ENCODE results near the gene MAPK8. TPM values are rescaled to one million over a fixed set of nuclear protein-coding genes. Genes with fewer than 3 reads are reported as not detected.
A peak's percentile ranks its signal among the peaks of the same experiment; 100 is the strongest.
"Not testable (repeated sequence)": the region's sequence is repeated elsewhere in the genome, so short reads cannot be mapped to it uniquely, and the experiment has no call there.

MAPK8 gene
- total RNA-seq (2014; rRNA removed; shearing (Covaris generic)) = 56.1 and 111 TPM in 2 replicates

DNA sequence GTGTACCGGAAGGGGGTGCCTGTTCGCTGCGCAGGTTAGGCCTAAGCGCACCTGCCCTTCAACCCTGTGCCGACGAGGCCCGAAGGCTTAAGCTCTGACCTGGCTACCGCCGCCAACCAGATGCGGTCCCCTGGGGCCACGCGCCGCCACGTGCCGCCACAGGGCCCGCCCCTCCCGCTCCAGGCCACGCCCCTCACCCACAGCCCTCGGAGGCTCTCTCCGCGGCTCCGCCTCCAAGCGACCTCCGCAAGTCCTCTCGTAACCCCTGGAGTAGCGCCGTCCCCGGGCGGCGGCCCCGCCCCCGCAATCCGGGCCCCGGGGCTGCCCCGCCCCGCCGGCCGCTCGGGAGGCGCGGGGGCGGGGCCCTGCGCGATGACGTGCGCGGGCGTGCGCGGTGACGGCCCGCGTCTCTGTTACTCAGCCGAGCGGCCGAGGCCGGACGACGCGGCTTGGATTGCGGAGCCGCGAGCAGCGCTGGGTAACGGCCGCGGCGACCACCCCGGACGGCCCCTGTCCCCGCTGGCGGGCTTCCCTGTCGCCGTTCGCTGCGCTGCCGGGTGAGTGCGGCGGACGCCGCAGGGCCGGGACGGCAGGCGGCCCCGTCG, at the start of gene MAPK8:
MAPK8 (plus strand) TSS at position 413 of the 605 bp plus-strand sequence. CDS start 94,984 bp downstream, outside the sequence.
- Histone ChIP-seq H3K4me3 (peak within 1 kb of the TSS; percentile 100), H3K27me3 (replicated peaks) (no peaks in the 10 kb centered on the region), H3K4me1 (replicated peaks) (peaks cover 36% of the 10 kb centered on the region), H3K36me3 (peaks cover 16% of the 10 kb centered on the region), H3K9me3 (replicated peaks) (no peaks in the 10 kb centered on the region), H3K27ac (peak within 1 kb of the TSS; percentile 98)
- peak; percentile 86 to 89 for DNase-seq (ENCODE audit: low read depth in 1 of 2, low spot score in 2 of 2)

DNA sequence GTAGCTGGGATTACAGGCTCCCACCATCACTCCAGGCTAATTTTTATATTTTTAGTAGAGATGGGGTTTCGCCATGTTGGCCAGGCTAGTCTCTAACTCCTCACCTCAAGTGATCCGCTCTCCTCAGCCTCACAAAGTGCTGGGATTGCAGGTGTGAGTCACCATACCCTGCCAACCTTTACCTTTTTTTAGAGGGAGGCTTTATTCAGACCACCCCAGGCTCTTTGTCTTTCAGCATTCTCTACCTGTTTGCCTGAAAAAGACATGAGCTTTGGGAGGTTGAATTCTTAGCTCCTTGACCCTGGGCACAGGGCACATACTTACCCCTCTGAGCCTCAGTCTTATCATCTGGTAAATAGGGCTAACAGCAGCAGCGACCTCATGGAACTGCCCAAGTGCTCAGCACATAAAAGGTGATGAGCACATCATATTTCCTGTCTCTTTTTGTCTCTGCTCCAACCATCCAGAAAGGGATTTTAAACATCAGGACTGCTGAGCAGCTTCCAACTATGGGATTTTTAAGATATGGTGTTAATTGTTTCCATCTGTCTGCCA, 49.0 kb upstream of the MAPK8 start:
- no peak for DNase-seq (ENCODE audit: low read depth in 1 of 2, low spot score in 2 of 2)
- Histone ChIP-seq H3K27ac (no peak overlapping the region), H3K4me3 (no peak overlapping the region), H3K9me3 (replicated peaks) (no peaks in the 10 kb centered on the region), H3K27me3 (replicated peaks) (peaks cover 5% of the 10 kb centered on the region; the same call in 1 of the 2 replicates), H3K36me3 (no peaks in the 10 kb centered on the region), H3K4me1 (replicated peaks) (peaks cover 14% of the 10 kb centered on the region)

DNA sequence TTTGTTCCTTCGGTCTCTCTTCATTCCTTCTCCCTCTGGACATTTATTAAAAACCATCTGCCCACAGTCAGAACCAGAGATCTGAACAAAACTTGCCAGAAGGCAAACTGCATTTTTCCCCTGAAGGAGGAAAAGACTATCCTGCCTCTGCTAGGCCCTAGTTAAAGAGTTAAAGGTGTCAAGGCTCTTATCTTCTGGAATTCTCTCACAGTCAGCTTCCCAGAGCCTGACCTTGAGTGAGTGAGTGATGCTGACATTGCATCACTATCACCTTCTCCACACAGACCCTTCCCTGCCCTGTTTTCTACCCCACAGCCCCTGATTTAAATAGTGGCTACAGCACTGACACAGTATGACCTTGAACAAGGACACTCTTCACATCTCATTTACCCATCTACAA, 48.4 kb upstream of the MAPK8 start:
- Histone ChIP-seq H3K27me3 (replicated peaks) (peaks cover 5% of the 10 kb centered on the region), H3K36me3 (no peaks in the 10 kb centered on the region), H3K4me1 (replicated peaks) (peaks cover 14% of the 10 kb centered on the region), H3K27ac (no peak overlapping the region), H3K4me3 (no peak overlapping the region), H3K9me3 (replicated peaks) (no peaks in the 10 kb centered on the region)
- DNase-seq (ENCODE audit: low read depth in 1 of 2, low spot score in 2 of 2) = no peak

DNA sequence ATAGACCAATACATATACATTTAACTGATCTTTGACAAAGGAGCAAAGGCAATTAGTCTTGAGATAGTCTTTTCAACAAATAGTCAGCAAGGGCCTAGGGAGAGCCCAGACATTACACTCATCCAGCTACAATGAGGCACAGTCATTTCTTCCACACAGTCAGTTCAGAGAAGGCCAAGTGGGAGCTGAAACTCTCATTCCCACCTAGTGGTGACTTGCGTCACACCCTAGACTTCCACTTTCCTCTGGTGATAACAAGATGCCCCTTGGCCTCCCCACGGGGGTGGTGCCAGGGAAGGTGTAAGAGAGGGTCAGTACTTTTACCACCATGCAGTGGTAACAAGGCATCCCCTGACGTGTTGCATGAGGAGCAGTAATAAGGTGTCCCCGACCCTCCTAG, 39.9 kb upstream of the MAPK8 start:
- Histone ChIP-seq H3K36me3 (no peaks in the 10 kb centered on the region), H3K27ac (no peak overlapping the region), H3K4me3 (no peak overlapping the region), H3K4me1 (replicated peaks) (no peaks in the 10 kb centered on the region), H3K9me3 (replicated peaks) (no peaks in the 10 kb centered on the region), H3K27me3 (replicated peaks) (no peaks in the 10 kb centered on the region; the same call in 1 of the 2 replicates)
- no peak for DNase-seq (ENCODE audit: low read depth in 1 of 2, low spot score in 2 of 2)

DNA sequence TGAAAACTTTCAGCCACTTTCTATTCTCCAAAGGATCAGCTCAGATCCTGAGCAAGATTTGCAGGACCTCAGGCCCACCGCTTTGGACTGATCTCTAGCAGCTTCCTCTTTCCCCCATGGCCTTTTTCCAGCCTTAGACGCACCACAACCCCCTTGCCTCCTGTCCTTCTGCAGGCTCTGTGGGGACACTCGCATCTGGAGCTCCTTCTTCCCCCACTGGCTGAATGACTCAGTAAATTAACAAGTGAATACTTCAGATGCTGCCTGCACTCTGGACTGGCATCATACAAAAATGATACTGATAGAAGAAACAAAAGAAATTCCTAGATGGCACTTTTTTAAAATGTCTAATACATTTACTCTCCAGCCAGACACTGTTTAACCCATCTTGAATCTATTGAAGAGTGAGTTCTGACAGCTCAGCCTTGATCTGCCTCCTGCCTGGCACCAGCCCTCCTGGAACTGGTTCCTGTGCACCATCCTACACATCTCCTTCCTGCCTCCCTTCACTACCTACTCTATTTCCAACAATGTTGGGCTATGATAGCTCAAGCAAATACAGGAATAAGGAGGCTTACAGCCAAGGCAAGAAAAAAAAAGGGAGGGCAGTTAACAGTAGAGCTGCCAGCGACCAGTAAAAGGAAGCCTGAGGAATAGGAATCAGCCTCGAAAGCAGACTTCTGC, 35.3 kb upstream of the MAPK8 start:
- no peak overlapping the region for H3K4me3 ChIP-seq
- H3K36me3 ChIP-seq = no peaks in the 10 kb centered on the region
- peaks cover 7% of the 10 kb centered on the region for H3K4me1 ChIP-seq (replicated peaks)
- no peaks in the 10 kb centered on the region for H3K9me3 ChIP-seq (replicated peaks)
- no peak for DNase-seq (ENCODE audit: low read depth in 1 of 2, low spot score in 2 of 2)
- H3K27me3 ChIP-seq (replicated peaks) = no peaks in the 10 kb centered on the region
- H3K27ac ChIP-seq = no peak overlapping the region

DNA sequence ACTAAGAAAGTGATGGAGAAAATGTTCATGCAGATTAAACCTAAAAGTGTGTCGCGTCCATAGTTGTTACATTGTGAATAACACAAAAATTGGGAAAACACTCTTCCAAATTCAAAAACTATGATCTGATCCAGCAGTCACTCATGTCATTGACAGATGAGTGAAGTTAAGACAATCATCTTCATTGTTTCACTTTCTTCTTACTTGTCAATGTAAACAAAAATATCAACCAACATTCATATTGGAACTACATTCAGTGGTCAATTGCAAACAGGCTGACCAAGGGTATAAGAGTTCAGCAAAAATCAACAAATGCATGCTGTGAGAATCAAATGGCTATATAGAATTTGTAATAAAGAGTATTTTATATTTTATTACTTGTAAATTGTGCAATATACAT, 33.8 kb upstream of the MAPK8 start:
- Histone ChIP-seq H3K36me3 (no peaks in the 10 kb centered on the region), H3K4me3 (no peak overlapping the region), H3K27ac (no peak overlapping the region), H3K4me1 (replicated peaks) (peaks cover 7% of the 10 kb centered on the region), H3K9me3 (replicated peaks) (no peaks in the 10 kb centered on the region), H3K27me3 (replicated peaks) (0 out of 2 replicates have a peak, but pooled peaks cover 2% of the 10 kb centered on the region)
- no peak for DNase-seq (ENCODE audit: low read depth in 1 of 2, low spot score in 2 of 2)

DNA sequence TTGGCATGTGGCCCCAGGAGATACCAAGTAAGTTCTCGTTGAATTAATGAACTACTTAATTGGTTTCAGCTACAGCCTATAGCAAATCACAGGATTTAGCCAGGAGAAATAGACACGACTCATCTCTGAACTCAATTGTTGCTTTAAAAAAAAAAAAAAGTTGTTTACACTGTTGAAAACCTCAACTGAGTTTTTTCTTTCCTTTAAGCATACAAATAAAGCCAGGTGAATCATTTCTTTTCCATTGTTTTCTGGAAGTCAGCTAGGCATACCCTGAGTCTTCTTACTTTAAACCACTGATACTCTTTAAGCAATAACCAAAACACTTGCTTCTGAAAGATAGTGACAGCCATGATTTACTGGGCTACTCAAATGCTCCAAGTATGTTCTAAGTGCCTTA, 32.7 kb upstream of the MAPK8 start:
- Histone ChIP-seq H3K27ac (no peak overlapping the region), H3K9me3 (replicated peaks) (no peaks in the 10 kb centered on the region), H3K27me3 (replicated peaks) (0 out of 2 replicates have a peak, but pooled peaks cover 2% of the 10 kb centered on the region), H3K4me1 (replicated peaks) (peaks cover 7% of the 10 kb centered on the region), H3K4me3 (no peak overlapping the region), H3K36me3 (no peaks in the 10 kb centered on the region)
- peak in 1 of 2 experiments; percentile 28 for DNase-seq (ENCODE audit: low read depth in 1 of 2, low spot score in 2 of 2)

DNA sequence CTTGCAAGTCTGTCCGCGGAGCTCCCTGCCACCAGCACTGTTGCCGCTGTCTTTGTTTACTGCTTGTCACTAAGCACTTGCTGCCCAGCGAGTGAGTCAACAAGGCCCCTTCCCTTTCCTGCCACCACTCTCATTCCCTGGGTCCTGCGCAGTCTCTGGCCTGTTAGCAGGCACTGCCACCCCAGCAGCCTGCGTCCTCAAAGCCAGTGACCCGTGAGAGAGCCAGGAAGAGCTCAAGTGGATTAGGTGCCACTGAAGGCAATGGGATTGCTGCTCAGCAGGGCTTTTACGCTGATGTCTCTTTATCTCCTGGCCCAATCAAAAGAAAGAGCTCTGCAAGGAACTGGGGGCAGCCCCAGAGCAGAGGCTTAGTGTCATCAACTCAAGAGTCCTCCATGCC, 31.8 kb upstream of the MAPK8 start, which contains the start of gene FRMPD2:
FRMPD2 (minus strand) TSS at position 61 of the 400 bp plus-strand sequence. CDS start 129 bp downstream, outside the sequence.
- H3K36me3 ChIP-seq = no peaks in the 10 kb centered on the region
- 0 out of 2 replicates have a peak, but pooled peaks cover 2% of the 10 kb centered on the region for H3K9me3 ChIP-seq (replicated peaks)
- H3K4me3 ChIP-seq = no peak within 1 kb of the TSS
- 0 out of 2 replicates have a peak, but pooled peaks cover 2% of the 10 kb centered on the region for H3K27me3 ChIP-seq (replicated peaks)
- peaks cover 7% of the 10 kb centered on the region for H3K4me1 ChIP-seq (replicated peaks)
- no peak for DNase-seq (ENCODE audit: low read depth in 1 of 2, low spot score in 2 of 2)
- H3K27ac ChIP-seq = no peak within 1 kb of the TSS

DNA sequence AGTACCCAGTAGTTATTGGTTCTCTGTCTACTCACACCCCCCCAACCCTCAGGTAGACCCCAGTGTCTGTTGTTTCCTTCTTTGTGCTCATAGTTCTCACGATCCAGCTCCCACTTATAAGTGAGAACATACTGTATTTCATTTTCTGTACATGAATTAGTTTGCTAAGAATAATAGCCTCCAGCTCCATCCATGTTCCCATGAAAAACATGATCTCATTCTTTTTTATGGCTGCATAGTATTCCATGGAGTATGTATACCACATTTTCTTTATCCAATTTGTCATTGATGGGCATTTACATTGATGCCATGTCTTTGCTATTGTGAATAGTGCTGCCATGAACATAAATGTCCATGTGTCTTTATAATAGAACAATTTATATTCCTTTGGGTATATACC, 29.4 kb upstream of the MAPK8 start:
- H3K4me1 ChIP-seq (replicated peaks) = peaks cover 7% of the 10 kb centered on the region

DNA sequence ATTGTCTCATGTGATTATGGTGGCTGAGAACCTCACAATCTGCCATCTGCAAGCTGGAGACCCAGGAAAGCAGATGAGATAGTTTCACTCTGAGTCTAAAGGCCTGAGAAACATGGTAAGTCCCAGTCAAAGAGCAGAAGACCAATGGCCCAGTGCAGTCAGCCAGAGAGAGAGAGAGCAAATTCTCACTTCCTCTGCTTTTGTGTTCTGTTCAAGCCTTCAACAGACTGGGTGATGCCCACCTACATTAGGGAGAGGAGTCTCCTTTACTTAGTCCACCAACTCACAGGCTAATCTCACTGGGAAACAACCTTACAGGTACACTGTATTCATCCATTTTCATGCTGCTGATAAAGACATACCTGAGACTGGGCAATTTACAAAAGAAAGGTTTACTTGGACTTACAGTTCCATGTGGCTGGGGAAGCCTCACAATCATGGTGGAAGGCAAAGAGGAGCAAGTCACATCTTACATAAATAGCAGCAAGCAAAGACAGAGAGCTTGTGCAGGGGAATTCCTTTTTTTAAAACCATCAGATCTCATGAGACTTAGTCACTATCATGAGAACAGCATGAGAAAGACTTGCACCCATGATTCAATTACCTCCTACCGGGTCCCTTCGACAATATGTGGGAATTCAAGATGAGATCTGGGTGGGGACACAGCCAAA, 27.3 kb upstream of the MAPK8 start:
- no peak for DNase-seq (ENCODE audit: low read depth in 1 of 2, low spot score in 2 of 2)
- Histone ChIP-seq H3K9me3 (replicated peaks) (peaks cover 12% of the 10 kb centered on the region), H3K4me3 (no peak overlapping the region), H3K27ac (no peak overlapping the region), H3K36me3 (no peaks in the 10 kb centered on the region), H3K27me3 (replicated peaks) (0 out of 2 replicates have a peak, but pooled peaks cover 2% of the 10 kb centered on the region), H3K4me1 (replicated peaks) (peaks cover 3% of the 10 kb centered on the region)

More for the DNA sequence above, 29.4 kb upstream of the MAPK8 start:
- Histone ChIP-seq H3K27ac (no peak overlapping the region), H3K27me3 (replicated peaks) (0 out of 2 replicates have a peak, but pooled peaks cover 2% of the 10 kb centered on the region), H3K4me3 (no peak overlapping the region), H3K9me3 (replicated peaks) (peaks cover 8% of the 10 kb centered on the region), H3K36me3 (no peaks in the 10 kb centered on the region)
- DNase-seq (ENCODE audit: low read depth in 1 of 2, low spot score in 2 of 2) = no peak

DNA sequence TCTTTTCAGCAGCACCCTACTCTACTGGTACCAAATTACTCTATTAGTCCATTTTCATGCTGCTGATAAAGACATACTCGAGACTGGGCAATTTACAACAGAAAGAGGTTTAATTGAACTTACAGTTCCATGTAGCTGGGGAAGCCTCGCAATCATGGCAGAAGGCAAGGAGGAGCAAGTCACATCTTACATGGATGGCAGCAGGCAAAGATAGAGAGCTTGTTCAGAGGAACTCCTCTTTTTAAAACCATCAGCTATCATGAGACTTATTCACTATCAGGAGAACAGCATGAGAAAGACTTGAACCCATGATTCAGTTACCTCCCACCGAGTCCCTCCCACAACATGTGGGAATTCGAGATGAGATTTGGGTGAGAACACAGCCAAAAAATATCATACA, 24.8 kb upstream of the MAPK8 start:
- not testable (repeated sequence) for H3K27ac ChIP-seq; H3K4me3 ChIP-seq; H3K36me3 ChIP-seq; H3K27me3 ChIP-seq (replicated peaks); DNase-seq (ENCODE audit: low read depth in 1 of 2, low spot score in 2 of 2); H3K4me1 ChIP-seq (replicated peaks)
- peaks cover 12% of the 10 kb centered on the region for H3K9me3 ChIP-seq (replicated peaks)

DNA sequence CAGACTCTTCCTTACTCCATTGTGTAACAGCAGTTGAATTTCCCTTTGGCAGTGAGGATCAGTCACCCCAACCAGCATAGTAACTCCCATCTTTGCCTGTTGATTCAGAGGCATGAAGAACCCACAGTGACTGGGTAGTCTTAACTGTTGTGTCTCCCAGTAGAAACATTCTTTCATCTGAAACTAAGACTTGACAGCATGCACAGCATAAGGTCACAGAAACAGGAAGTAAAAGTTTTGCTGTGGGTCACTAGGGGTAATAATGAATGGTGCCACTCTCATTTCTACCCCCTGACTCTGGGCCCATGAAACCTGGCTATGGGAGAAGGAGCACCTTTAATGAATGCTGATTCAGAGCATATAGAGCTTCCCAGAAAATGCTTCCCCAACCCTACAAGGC, 23.6 kb upstream of the MAPK8 start:
- DNase-seq (ENCODE audit: low read depth in 1 of 2, low spot score in 2 of 2) = no peak
- peaks cover 12% of the 10 kb centered on the region for H3K9me3 ChIP-seq (replicated peaks)
- H3K27ac ChIP-seq = no peak overlapping the region
- H3K27me3 ChIP-seq (replicated peaks) = no peaks in the 10 kb centered on the region
- no peaks in the 10 kb centered on the region for H3K36me3 ChIP-seq
- no peak overlapping the region for H3K4me3 ChIP-seq
- H3K4me1 ChIP-seq (replicated peaks) = no peaks in the 10 kb centered on the region

DNA sequence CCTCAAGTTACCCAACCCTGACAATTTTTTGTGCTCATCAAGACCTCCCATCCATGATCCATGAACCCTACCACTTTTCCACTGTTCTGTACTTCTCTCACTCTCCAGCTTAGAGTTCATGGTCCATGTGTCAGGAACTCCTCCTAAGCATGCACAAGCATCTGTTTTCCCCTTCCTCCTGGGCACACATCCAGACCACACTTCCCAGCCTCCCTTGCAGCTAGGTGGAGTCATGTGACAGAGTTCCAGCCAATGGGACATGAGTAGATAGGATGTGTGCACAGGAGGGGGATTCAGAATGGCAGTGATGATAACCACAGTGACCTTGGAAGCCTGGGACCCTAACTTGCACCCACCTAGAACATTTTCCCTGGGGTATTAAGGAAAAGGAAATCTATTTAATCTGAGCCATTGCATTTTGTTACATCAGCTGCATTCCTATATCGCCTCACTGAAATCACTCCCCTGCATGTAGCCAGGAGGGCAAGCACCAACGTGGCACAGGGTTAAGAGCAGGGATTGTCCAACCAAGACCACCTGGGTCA, 22.4 kb upstream of the MAPK8 start:
- no peak overlapping the region for H3K27ac ChIP-seq
- H3K4me1 ChIP-seq (replicated peaks) = no peaks in the 10 kb centered on the region
- peaks cover 12% of the 10 kb centered on the region for H3K9me3 ChIP-seq (replicated peaks)
- no peaks in the 10 kb centered on the region for H3K36me3 ChIP-seq
- no peak for DNase-seq (ENCODE audit: low read depth in 1 of 2, low spot score in 2 of 2)
- no peak overlapping the region for H3K4me3 ChIP-seq
- no peaks in the 10 kb centered on the region for H3K27me3 ChIP-seq (replicated peaks)
